ENCODE data around the gene SRRM2. TPM values are rescaled to one million over a fixed set of nuclear protein-coding genes. Genes with fewer than 3 reads are reported as not detected.

The SRRM2 gene
- total and polyA plus RNA-seq, 2 experiments from 2014 or later = 42.6 to 202 TPM

GRCh38 chr16:2745961-2746360, 6.5 kb upstream of the SRRM2 start:
- no peaks in the 10 kb centered on the region for H3K4me1 ChIP-seq (ENCODE audit: insufficient read depth)
- no peak overlapping the region for H3K27ac ChIP-seq
- H3K4me2 ChIP-seq (ENCODE audit: unreplicated experiment) = no peak overlapping the region
- H3K79me2 ChIP-seq (ENCODE audit: insufficient read depth) = peaks cover 6% of the 10 kb centered on the region
- no peaks in the 10 kb centered on the region for H3K9me3 ChIP-seq (ENCODE audit: low read depth)
- no peaks in the 10 kb centered on the region for H3K27me3 ChIP-seq (replicated peaks; ENCODE audit: insufficient read depth)
- WGBS, 2 experiments (ENCODE audit: low coverage in 1 of 2, low lambda C conversion rate in 2 of 2, missing lambda C conversion rate in 2 of 2) = 89 to 91% methylated on average over 9 of the region's 9 CpGs
- no peak overlapping the region for H3K4me3 ChIP-seq
- no peaks in the 10 kb centered on the region for H3K9me2 ChIP-seq (ENCODE audit: insufficient read depth)
- in situ Hi-C loops (cut with MboI) = no loop called here
- H3F3A ChIP-seq (ENCODE audit: insufficient read depth) = no peaks in the 10 kb centered on the region
- H3K9ac ChIP-seq = no peak overlapping the region
- no peak for DNase-seq
- no peaks in the 10 kb centered on the region for H4K20me1 ChIP-seq (ENCODE audit: insufficient read depth)
- H3K36me3 ChIP-seq (ENCODE audit: low read depth) = no peaks in the 10 kb centered on the region
- no peak overlapping the region for H2AFZ ChIP-seq
- TF ChIP-seq EZH2phosphoT487 (IDR thresholded peaks at IDR 0.05; ENCODE audit: insufficient read depth, low read depth) (no peak), EZH2 (IDR thresholded peaks at IDR 0.05; ENCODE audit: insufficient read depth, poor library complexity, severe bottlenecking) (no peak)

GRCh38 chr16:2748757-2749455, 3.5 kb upstream of the SRRM2 start:
- Histone ChIP-seq H4K20me1 (ENCODE audit: insufficient read depth) (peaks cover 2% of the 10 kb centered on the region; the same call in 1 of the 2 replicates), H3F3A (ENCODE audit: insufficient read depth) (peaks cover 9% of the 10 kb centered on the region; the same call in 1 of the 2 replicates), H3K4me2 (ENCODE audit: unreplicated experiment) (no peak overlapping the region), H3K27ac (no peak overlapping the region), H3K79me2 (ENCODE audit: insufficient read depth) (peaks cover 25% of the 10 kb centered on the region), H3K4me1 (ENCODE audit: insufficient read depth) (peaks cover 7% of the 10 kb centered on the region; the same call in 1 of the 2 replicates), H3K9me3 (ENCODE audit: low read depth) (no peaks in the 10 kb centered on the region), H3K27me3 (replicated peaks; ENCODE audit: insufficient read depth) (no peaks in the 10 kb centered on the region), H3K9me2 (ENCODE audit: insufficient read depth) (no peaks in the 10 kb centered on the region), H2AFZ (no peak overlapping the region), H3K9ac (no peak overlapping the region), H3K4me3 (no peak overlapping the region), H3K36me3 (ENCODE audit: low read depth) (no peaks in the 10 kb centered on the region)
- no peak for TF ChIP-seq EZH2phosphoT487 (IDR thresholded peaks at IDR 0.05; ENCODE audit: insufficient read depth, low read depth)
- WGBS, 2 experiments (ENCODE audit: low coverage in 1 of 2, low lambda C conversion rate in 2 of 2, missing lambda C conversion rate in 2 of 2) = 72 to 75% methylated on average over 7 of the region's 7 CpGs
- no peak for DNase-seq
- in situ Hi-C loops (cut with MboI) = no loop called here

GRCh38 chr16:2749476-2749875, 3.0 kb upstream of the SRRM2 start:
- H3F3A ChIP-seq (ENCODE audit: insufficient read depth) = peaks cover 15% of the 10 kb centered on the region; the same call in 1 of the 2 replicates
- H2AFZ ChIP-seq = no peak overlapping the region
- peaks cover 7% of the 10 kb centered on the region for H4K20me1 ChIP-seq (ENCODE audit: insufficient read depth)
- no peaks in the 10 kb centered on the region for H3K9me2 ChIP-seq (ENCODE audit: insufficient read depth)
- H3K4me3 ChIP-seq = no peak overlapping the region
- H3K27me3 ChIP-seq (replicated peaks; ENCODE audit: insufficient read depth) = no peaks in the 10 kb centered on the region
- no peak for DNase-seq
- in situ Hi-C loops (cut with MboI) = no loop called here
- WGBS, 2 experiments (ENCODE audit: low coverage in 1 of 2, low lambda C conversion rate in 2 of 2, missing lambda C conversion rate in 2 of 2) = 88 to 92% methylated on average over 5 of the region's 5 CpGs
- H3K36me3 ChIP-seq (ENCODE audit: low read depth) = no peaks in the 10 kb centered on the region
- TF ChIP-seq EZH2phosphoT487 (IDR thresholded peaks at IDR 0.05; ENCODE audit: insufficient read depth, low read depth) = no peak
- no peak for TF ChIP-seq EZH2 (IDR thresholded peaks at IDR 0.05; ENCODE audit: insufficient read depth, poor library complexity, severe bottlenecking)
- no peak overlapping the region for H3K27ac ChIP-seq
- no peak overlapping the region for H3K4me2 ChIP-seq (ENCODE audit: unreplicated experiment)
- H3K79me2 ChIP-seq (ENCODE audit: insufficient read depth) = peaks cover 30% of the 10 kb centered on the region
- H3K9me3 ChIP-seq (ENCODE audit: low read depth) = no peaks in the 10 kb centered on the region
- H3K9ac ChIP-seq = no peak overlapping the region
- H3K4me1 ChIP-seq (ENCODE audit: insufficient read depth) = peaks cover 7% of the 10 kb centered on the region; the same call in 1 of the 2 replicates

GRCh38 chr16:2749936-2750335, 2.5 kb upstream of the SRRM2 start:
- Histone ChIP-seq H3K36me3 (ENCODE audit: low read depth) (no peaks in the 10 kb centered on the region), H3K79me2 (ENCODE audit: insufficient read depth) (peaks cover 35% of the 10 kb centered on the region), H3F3A (ENCODE audit: insufficient read depth) (peaks cover 20% of the 10 kb centered on the region; the same call in 1 of the 2 replicates), H3K9ac (no peak overlapping the region), H3K9me2 (ENCODE audit: insufficient read depth) (no peaks in the 10 kb centered on the region), H3K27me3 (replicated peaks; ENCODE audit: insufficient read depth) (no peaks in the 10 kb centered on the region), H4K20me1 (ENCODE audit: insufficient read depth) (peaks cover 12% of the 10 kb centered on the region), H3K9me3 (ENCODE audit: low read depth) (no peaks in the 10 kb centered on the region), H3K4me1 (ENCODE audit: insufficient read depth) (peaks cover 10% of the 10 kb centered on the region), H3K4me3 (no peak overlapping the region), H3K27ac (no peak overlapping the region), H2AFZ (no peak overlapping the region), H3K4me2 (ENCODE audit: unreplicated experiment) (no peak overlapping the region)
- no peak for DNase-seq
- WGBS, 2 experiments (ENCODE audit: low coverage in 1 of 2, low lambda C conversion rate in 2 of 2, missing lambda C conversion rate in 2 of 2) = 89 to 91% methylated on average over 6 of the region's 6 CpGs
- in situ Hi-C loops (cut with MboI) = no loop called here
- no peak for TF ChIP-seq EZH2 (IDR thresholded peaks at IDR 0.05; ENCODE audit: insufficient read depth, poor library complexity, severe bottlenecking)
- no peak for TF ChIP-seq EZH2phosphoT487 (IDR thresholded peaks at IDR 0.05; ENCODE audit: insufficient read depth, low read depth)

Measured in GM23248 (cell line).